Hematopoietic multipotent progenitor cell treated with erythropoietin and hydrocortisone succinate and interleukin-3 and kit ligand, for 17 days (in vitro differentiated cells): ENCODE data around the gene CKMT2.

Experiments
- DNase-seq: peaks from one replicate; pipeline ENCODE4 v3.0.0-alpha.2; 2015; ENCODE audit warnings: low spot score

CKMT2 gene

GRCh38 chr5:81233080-81233634, at the start of gene CKMT2:
CKMT2 (plus strand) TSS chr5:81233322; CDS start chr5:81251133, 17,811 bp downstream.
- DNase-seq: no peak

GRCh38 chr5:81183811-81184748, 49.0 kb upstream of the CKMT2 start:
- no peak for DNase-seq

GRCh38 chr5:81184749-81185110, 48.4 kb upstream of the CKMT2 start:
- DNase-seq: no peak

- no peak for DNase-seq
These were observed 45.2 kb upstream of the CKMT2 start for GRCh38 chr5:81187885-81188284.

DNA sequence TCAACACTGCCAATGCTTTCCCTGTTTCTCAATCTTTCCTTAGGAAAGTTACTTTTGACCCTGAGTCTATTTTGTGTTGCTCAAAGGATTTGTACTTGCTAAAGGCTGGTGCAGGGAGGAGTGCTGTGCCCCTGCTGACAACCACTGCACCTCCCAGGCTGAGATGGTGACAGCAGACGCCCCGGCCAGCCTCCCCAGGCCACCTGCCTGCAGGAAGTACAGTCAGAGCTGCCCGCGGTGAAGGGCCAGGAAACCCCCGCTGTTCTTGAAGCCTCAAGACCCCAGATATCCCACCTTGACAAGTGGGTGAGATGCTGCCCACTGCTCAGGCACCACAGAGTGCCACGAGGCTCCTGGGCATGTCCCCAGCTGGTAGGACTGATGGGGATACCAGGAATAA, 44.2 kb upstream of the CKMT2 start:
- no peak for DNase-seq

DNA sequence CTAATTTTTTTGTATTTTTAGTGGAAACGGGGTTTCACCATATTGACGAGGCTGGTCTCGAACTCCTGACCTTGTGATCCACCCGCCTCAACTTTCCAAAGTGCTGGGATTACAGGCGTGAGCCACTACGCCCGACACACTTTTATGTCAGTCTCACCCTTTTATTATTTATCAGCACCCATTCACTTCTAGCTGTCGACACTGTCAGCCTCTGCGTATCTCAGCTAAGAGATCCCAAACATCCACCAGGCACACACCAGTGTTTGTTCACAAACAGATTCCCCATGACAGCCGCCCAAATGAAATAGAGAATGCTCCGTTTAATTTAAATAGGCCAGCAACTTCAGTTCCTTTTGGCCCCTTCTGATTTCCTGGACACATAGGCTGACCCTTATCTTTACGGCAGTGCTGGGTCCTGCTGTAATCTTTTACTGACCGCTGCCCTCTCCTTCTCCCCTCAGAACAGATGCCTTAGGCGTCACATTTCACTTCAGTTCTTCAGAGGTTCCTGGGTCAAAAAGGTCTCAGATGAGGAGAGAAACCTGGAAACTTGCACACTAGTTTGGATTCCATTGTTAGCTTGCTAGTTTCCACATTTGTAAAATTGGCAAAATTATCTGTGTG, 43.1 kb upstream of the CKMT2 start:
- no peak for DNase-seq

DNA sequence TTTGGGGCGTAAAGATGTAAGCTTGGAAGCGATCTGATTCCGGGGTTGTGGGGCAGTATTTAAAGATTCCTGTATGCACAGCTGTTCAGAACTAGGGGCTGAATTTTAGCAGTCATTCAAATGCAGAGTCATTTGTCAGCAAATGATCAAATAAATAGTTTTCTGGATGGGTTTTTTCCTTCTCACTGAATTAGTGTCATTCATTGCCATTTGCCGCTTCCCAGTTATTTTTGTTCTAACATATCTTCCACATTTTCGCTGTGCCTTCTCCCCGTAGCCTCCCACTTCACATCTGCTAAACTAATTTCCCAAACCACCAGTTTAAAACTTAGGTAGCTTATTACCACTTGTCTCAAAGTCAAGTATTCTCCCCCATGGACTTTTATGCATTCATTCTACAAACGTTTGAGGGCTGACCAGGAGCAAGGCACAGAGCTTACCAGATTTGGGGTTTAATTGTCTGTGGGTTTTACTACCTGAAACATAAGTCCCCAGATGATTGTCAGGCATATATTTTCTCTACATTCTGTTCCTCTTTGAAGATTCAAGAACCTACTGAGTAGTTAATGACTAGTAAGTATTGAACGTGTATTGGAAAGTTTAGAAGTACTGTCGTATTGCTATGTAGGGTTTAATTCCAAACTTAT, 41.3 kb upstream of the CKMT2 start:
- no peak for DNase-seq

GRCh38 chr5:81192373-81192750, 40.8 kb upstream of the CKMT2 start:
- DNase-seq: no peak

DNA sequence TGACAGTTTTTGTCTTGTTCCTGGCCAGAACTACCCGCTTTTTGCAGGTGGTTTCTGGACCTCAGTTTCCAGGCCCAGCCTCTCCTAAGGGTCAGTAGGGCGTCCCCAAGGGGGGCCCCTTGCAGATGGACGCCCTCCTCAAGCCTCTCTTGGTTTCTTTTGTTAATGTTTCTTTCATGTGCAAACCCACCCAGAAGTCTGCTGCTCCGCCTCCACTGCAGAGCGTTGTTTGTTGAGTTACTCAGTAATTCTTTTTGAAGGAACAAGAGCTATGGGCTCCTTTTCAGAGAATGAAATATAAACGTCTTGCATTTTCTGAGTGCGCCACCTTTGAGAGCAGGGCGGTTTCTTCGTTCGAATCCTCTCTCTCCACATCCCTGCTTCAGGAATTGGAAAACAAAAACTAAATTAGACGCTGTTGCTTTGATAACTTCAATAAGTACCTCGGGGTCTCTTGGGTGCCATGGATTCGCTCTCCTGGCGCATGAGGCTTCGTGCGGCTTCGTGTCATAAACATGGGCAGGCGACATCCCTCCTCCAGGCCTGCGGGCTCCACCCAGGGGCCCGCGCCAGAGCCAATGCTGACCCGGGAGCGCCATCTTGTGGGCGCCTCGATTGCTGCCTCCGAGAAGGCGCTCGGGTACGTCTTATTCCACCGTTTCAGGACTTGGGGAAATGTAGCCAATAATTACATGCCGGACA, 38.3 kb upstream of the CKMT2 start:
- DNase-seq: peak; percentile 45

DNA sequence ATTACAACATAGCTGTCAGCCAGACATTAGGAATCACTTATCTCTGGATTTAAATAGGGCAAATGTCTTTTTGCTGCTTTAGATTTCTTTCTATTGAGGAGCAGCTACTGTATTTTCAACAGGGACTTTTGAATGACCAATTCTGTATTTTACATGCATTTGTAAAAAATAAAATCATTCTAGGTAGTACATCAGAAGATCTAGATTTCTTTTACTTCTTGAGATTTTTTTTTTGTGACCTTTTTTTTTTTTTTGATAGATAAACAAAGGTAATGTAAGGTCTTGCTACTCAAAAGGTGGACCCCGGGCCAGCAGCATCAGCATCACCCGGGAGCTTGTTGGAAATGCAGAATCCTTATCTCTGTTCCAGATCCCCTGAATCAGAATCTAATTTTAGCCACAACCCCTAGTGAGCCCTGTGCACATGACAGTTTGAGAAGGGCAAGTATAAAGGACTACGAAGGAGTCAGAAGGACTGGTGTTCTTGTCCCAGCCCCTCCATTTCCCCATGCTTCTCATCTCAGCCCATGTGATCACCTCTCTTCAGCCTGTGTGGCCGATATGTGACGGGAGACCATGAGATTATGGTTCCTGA, 37.7 kb upstream of the CKMT2 start:
- no peak for DNase-seq

DNA sequence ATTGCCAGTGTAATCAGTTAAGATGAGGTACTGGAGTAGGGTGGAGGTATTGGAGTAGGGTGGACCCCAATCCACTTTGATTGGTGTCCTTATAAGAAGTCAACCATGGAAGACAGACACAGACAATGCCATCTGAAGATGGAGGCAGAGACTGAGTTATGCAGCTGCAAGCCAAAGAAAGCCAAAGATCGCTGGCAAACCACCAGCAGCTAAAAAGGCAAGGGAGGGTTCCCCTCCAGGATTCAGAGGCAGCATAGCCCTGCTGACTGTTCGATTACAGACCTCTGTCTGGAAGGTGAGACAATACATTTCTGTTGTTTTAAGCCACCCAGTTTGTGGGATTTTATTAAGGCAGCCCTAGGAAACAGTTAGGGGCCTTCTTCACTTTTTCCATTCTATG, 30.5 kb upstream of the CKMT2 start:
- DNase-seq: no peak

- DNase-seq: no peak
These were observed 29.4 kb upstream of the CKMT2 start for GRCh38 chr5:81203729-81204128.

DNA sequence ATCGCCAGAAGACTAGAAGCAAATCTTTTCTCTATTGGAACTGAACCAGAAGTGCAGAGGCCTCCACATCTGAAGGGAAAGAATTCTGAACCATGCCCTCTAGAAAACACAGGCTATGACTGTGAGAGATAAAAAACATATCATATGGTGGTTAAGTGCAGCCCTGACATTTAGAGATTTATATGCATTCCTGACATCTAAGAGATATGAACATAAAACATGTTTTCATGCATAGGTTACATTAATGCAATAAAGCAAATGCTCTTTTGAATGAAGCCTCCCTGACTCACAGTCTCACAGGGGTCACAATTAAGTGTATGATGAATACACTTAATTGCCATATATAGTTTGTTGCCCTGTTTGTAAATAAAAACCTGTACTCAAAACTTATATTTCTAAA, 28.9 kb upstream of the CKMT2 start:
- DNase-seq: no peak

DNA sequence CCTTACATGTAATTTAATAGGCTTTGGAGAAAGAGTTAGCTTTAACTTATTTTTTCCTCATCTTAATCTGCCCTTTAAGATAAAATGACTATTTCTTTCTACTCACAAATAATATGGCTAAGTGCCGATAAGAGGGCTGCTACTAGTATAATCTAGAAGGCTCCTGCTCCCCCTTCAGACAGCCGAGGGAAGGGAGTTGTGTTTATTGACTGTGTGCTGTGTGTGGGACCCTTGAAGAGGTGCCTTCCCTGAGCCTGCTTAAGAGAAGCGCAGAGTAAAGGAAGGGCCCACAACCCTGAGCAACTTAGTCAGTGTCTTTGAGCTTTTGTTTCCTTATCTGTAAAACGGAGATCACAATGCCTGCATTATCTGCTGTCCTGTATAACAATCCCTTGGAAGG, 28.1 kb upstream of the CKMT2 start:
- DNase-seq: no peak

- no peak for DNase-seq
These were observed 26.1 kb upstream of the CKMT2 start for GRCh38 chr5:81207009-81207408.

- DNase-seq: no peak
These were observed 24.2 kb upstream of the CKMT2 start for GRCh38 chr5:81208904-81209303.

- DNase-seq: no peak
These were observed 23.7 kb upstream of the CKMT2 start for GRCh38 chr5:81209386-81209785.

GRCh38 chr5:81209869-81210493, 23.1 kb upstream of the CKMT2 start:
- DNase-seq: no peak

DNA sequence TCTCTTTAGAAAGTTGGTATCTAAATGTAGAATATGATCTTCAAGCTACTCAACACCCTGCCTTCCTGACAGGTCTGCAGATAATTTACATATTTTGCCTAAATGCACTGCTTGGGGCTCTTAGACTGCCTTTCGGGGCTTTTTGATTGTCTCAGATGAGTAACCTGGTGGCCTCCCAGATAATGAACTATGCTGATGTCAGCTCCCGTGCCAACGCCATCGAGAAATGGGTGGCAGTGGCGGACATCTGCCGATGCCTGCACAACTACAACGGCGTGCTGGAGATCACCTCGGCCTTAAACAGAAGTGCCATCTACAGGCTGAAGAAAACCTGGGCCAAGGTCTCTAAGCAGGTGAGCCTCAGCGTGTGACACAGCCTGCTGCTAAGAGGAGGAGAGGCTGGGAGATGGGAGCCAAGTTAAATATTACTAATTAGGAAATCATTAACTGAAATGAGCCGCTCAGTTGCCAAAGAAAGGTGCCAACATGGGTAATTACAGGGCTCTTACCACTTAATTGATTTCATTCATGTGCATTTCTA, 20.8 kb upstream of the CKMT2 start:
- no peak for DNase-seq

DNA sequence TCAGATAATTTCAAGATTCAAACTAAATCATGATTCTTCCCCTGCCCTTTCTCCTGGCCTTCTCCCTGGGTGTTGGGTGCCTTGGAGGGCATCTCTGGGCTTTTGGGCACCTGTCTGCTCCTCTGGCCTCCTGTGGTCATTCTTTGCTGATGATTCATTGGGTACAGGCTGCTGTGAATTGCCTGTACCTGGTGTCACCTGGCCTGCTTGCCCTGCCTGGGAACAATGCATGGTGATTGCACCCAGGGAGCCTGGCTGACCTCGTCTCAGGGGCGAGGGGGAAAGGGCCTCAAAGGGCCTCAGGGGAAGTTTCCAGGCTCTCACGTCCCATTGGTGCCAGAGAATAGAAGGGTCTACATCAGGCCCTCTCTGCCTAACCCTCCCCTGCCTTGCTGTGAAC, 20.1 kb upstream of the CKMT2 start:
- DNase-seq: no peak

GRCh38 chr5:81214848-81215247, 18.3 kb upstream of the CKMT2 start:
- no peak for DNase-seq
